ENCODE results near the gene FMN2. TPM values are rescaled to one million over a fixed set of nuclear protein-coding genes. Genes with fewer than 3 reads are reported as not detected.
"Not testable (repeated sequence)": the region's sequence is repeated elsewhere in the genome, so short reads cannot be mapped to it uniquely, and the experiment has no call there.

FMN2 gene
- total RNA-seq, 1 experiment from 2014 or later: 39.8 TPM

GRCh38 chr1:240407407-240407806 is 315.7 kb downstream of the FMN2 start:
- in situ Hi-C loops (cut with HindIII; ENCODE audit: low pct_unique_long_range_greater_than_20kb, low sequenced_read_pairs): no loop called here
- peak; percentile 13 for DNase-seq (ENCODE audit: low read depth, low spot score)

DNA sequence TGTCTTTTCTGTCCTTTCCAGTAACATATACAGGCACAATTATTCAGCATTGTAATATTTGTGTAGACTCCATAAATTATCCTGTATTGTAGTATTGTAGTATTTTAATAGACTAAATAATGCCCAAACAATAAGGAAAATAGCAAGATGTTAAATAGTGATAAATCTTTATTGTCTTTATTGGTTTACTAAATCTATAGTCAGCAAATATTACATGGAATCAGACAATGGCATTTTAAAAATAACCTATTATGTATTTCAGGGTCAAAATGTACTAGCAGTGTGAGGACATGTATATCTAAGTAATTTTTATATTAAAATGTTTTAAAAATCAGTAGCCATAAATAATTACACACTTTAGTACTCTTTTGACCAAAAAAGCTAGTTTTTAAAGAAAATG is 317.9 kb downstream of the FMN2 start:
- in situ Hi-C loops (cut with HindIII; ENCODE audit: low pct_unique_long_range_greater_than_20kb, low sequenced_read_pairs): no loop called here
- no peak for DNase-seq (ENCODE audit: low read depth, low spot score)

DNA sequence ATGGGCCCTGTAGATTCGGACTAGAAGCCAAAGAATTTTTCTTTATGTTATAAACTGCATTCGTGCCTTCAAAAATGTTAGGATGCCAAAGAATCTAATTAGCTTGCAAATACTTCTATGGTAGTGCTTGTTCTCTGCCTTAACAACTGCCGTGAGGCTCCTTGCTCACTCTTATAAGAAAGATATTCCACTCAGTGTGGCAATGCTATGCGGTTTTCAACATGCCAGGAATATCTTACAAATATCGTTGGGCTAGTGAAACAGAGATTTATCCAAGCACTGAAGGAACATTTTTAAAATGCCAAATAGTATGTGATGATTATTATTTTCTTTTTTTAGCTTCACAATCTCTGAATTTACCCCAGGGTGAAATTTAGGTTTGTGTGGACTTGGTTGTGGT is 322.0 kb downstream of the FMN2 start:
- DNase-seq (ENCODE audit: low read depth, low spot score): peak; percentile 67
- in situ Hi-C loops (cut with HindIII; ENCODE audit: low pct_unique_long_range_greater_than_20kb, low sequenced_read_pairs): no loop called here

GRCh38 chr1:240414237-240414636 is 322.6 kb downstream of the FMN2 start:
- no peak for DNase-seq (ENCODE audit: low read depth, low spot score)
- in situ Hi-C loops (cut with HindIII; ENCODE audit: low pct_unique_long_range_greater_than_20kb, low sequenced_read_pairs): no loop called here

GRCh38 chr1:240415011-240415410 is 323.3 kb downstream of the FMN2 start:
- DNase-seq (ENCODE audit: low read depth, low spot score); in situ Hi-C loops (cut with HindIII; ENCODE audit: low pct_unique_long_range_greater_than_20kb, low sequenced_read_pairs): not testable (repeated sequence)

DNA sequence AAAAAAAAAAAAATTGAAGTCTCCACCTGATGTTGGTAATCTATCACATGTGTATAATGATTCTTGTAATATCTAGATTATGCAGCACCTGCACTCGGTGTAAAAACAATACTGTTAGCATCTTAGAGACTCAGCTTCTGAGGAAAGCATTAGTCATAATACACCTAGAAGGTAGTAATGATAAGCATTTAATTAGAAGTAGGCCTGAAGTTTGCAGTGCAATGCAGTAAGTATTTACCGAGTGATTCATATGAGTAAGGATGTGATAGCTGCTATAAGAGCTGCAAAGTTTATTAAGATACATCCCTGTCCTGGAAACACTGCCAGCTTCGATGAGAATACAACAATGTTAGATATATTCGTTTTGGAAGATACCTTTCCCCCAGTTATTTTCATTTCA is 323.8 kb downstream of the FMN2 start:
- no peak for DNase-seq (ENCODE audit: low read depth, low spot score)
- in situ Hi-C loops (cut with HindIII; ENCODE audit: low pct_unique_long_range_greater_than_20kb, low sequenced_read_pairs): no loop called here

DNA sequence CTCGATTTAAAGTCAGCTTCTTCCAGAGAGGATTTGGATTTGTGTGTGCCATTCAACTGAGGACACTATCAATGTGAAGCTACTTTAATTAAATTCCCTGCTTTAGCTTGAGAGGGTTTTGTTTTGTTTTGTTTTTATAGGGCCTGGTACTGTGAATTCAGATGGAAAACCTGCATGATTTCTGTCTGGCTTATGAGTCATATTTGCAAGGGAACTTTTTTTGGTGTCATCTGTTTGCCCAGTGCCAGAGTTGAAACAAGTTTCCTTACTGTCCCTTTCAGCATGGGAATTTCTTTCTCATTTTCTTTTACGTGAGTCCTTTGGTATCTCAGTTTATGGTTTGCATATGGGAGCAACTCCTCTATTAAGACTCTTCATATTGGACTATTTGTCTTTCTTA is 325.6 kb downstream of the FMN2 start:
- in situ Hi-C loops (cut with HindIII; ENCODE audit: low pct_unique_long_range_greater_than_20kb, low sequenced_read_pairs): no loop called here
- no peak for DNase-seq (ENCODE audit: low read depth, low spot score)

GRCh38 chr1:240420766-240421165 is 329.1 kb downstream of the FMN2 start:
- in situ Hi-C loops (cut with HindIII; ENCODE audit: low pct_unique_long_range_greater_than_20kb, low sequenced_read_pairs): no loop called here

DNA sequence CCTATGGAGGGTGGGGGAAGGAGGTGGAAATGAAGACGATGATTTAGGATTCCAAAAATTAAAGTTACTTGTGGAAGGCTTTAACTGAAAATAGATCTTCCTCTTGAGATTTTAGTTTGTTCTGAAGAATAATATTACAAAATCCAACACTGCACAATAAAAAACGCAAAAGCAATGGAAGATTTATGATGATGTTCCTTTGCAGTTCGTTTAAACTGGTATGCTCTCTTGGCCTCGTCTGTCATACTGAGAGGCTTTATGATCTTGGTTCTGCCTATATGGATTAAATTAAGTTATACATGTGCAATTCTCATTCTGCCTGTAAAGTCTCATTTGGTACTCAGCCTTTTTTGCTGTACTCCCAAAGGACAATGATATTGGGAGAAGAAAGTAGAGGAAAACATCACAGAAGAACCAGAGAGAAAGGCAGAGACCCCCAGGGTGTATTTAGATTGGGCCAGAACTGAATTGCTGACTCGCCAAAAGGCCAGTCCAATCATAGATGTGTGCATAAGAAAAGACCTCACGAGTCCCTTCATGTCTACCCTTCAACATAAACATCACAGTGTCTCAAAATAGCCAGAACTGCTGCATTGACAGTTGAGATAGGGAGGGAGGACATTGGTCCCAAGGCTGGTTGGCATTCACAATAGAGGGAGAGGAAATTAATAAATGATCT is 331.7 kb downstream of the FMN2 start:
- in situ Hi-C loops (cut with HindIII; ENCODE audit: low pct_unique_long_range_greater_than_20kb, low sequenced_read_pairs): no loop called here
- DNase-seq (ENCODE audit: low read depth, low spot score): no peak

More at GRCh38 chr1:240420766-240421165, 329.1 kb downstream of the FMN2 start:
- DNase-seq (ENCODE audit: low read depth, low spot score): no peak

DNA sequence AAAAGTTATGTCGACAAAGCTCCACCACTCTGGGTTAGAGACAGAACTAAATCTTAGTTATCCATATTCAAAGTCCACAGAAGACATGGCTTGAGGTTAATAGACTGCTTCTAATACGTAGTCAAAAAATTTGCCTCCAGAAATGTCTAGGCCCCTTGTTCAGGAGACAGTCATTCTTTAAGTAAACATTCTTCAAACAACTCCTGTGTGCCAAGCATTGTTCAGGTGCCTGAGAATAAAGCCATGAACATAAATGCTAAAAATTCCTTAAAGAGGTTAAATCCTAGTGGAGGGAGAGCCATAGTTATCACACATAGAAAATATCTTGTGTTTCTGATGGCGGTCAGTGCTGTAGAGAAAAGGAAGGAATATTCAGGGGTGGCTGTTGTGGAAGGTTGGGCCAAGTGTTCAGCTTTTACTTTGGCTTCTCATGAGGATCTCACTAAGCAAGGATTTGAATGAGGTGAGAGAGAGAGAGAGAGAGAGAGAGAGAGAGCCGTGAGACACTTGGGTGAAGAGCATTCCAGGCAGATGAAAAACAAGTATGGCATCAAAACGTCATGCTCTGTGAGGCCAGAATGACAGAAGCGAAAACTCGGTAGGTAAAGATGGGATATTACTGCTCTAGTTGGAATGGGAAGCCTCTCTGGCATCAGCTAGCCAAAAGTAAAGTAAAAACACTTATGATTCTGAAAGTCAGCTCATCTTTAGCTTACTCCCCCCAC is 333.2 kb downstream of the FMN2 start:
- in situ Hi-C loops (cut with HindIII; ENCODE audit: low pct_unique_long_range_greater_than_20kb, low sequenced_read_pairs): no loop called here
- no peak for DNase-seq (ENCODE audit: low read depth, low spot score)

- in situ Hi-C loops (cut with HindIII; ENCODE audit: low pct_unique_long_range_greater_than_20kb, low sequenced_read_pairs): no loop called here
- no peak for DNase-seq (ENCODE audit: low read depth, low spot score)
Observed at GRCh38 chr1:240426051-240426450, 334.4 kb downstream of the FMN2 start.

DNA sequence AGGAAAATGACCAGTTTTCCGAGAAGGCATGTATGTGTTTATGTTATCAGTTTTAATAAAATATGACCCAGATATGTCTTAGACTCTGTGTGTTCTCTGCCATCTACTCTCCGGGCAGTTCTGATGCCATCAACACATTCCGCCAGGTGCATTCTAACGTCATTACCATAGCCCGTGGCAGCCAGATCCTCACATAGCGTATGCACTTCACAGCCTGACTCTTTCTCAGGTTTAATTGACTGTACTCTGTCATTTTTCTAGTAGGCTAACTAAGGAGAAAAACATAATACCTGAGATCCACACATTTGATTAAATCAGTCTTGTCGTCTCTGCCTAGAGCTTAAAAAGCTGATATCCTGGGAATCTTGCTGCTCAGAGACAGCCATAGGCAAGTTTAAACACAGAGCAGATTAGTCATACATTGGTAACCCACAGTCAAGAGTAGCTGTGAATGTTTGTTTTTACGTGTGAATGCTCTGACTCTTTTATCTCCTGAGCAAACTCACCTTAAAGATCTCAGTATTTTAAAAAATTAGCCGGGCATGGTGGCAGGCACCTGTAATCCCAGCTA is 344.4 kb downstream of the FMN2 start:
- DNase-seq (ENCODE audit: low read depth, low spot score): no peak
- in situ Hi-C loops (cut with HindIII; ENCODE audit: low pct_unique_long_range_greater_than_20kb, low sequenced_read_pairs): no loop called here

GRCh38 chr1:240441669-240442068 is 350.0 kb downstream of the FMN2 start:
- in situ Hi-C loops (cut with HindIII; ENCODE audit: low pct_unique_long_range_greater_than_20kb, low sequenced_read_pairs): no loop called here
- no peak for DNase-seq (ENCODE audit: low read depth, low spot score)

- no peak for DNase-seq (ENCODE audit: low read depth, low spot score)
Observed at GRCh38 chr1:240445369-240445768, 353.7 kb downstream of the FMN2 start.

DNA sequence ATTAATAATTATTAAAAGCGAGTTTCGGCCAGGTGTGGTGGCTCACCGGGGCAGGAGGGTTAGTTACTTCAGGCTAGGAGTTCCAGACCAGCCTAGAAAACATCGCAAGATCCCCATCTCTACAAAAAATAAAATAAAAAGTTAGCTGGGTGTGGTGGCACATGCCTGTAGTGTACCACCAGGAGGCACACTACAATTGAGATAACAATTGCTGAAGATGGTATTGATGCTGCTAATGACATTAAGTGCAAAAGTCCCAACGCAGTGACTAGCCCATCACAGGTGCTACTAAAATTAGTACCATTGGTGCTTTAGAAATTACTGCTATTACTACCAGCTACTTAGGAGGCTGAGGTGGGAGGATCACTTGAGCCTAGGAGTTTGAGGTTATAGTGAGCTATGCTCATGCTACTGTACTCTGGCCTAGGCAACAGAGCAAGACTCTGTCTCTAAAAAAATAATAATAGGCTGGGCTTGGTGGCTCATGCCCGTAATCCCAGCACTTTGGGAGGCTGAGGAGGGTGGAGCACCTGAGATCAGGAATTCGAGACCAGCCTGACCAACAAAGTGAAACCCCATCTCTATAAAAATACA is 363.6 kb downstream of the FMN2 start:
- DNase-seq (ENCODE audit: low read depth, low spot score): peak; percentile 36
- in situ Hi-C loops (cut with HindIII; ENCODE audit: low pct_unique_long_range_greater_than_20kb, low sequenced_read_pairs): no loop called here

More at GRCh38 chr1:240445369-240445768, 353.7 kb downstream of the FMN2 start:
- in situ Hi-C loops (cut with HindIII; ENCODE audit: low pct_unique_long_range_greater_than_20kb, low sequenced_read_pairs): no loop called here

- in situ Hi-C loops (cut with HindIII; ENCODE audit: low pct_unique_long_range_greater_than_20kb, low sequenced_read_pairs): no loop called here
Observed at GRCh38 chr1:240457203-240457602, 365.5 kb downstream of the FMN2 start.

GRCh38 chr1:240462277-240462676 is 370.6 kb downstream of the FMN2 start:
- no peak for DNase-seq (ENCODE audit: low read depth, low spot score)
- in situ Hi-C loops (cut with HindIII; ENCODE audit: low pct_unique_long_range_greater_than_20kb, low sequenced_read_pairs): no loop called here

More at GRCh38 chr1:240457203-240457602, 365.5 kb downstream of the FMN2 start:
- DNase-seq (ENCODE audit: low read depth, low spot score): no peak

- in situ Hi-C loops (cut with HindIII; ENCODE audit: low pct_unique_long_range_greater_than_20kb, low sequenced_read_pairs): no loop called here
- no peak for DNase-seq (ENCODE audit: low read depth, low spot score)
Observed at GRCh38 chr1:240462766-240463395, 371.2 kb downstream of the FMN2 start.
